ENCODE measurements around the gene MYO18B. TPM values are rescaled to one million over a fixed set of nuclear protein-coding genes. Genes with fewer than 3 reads are reported as not detected.

The MYO18B gene
- total and polyA plus RNA-seq, 2 of the 4 experiments (the other 2 are of a cell fraction), result under 0.01 TPM; not detected in 1

GRCh38 chr22:25878933-25879332, 136.9 kb downstream of the MYO18B start:
- peaks cover 8% of the 10 kb centered on the region; the same call in 1 of the 2 replicates for H3K9me3 ChIP-seq (ENCODE audit: control insufficient read depth, insufficient read depth, low read length)
- H2AFZ ChIP-seq (replicated peaks; ENCODE audit: low read length, poor library complexity), result no peak overlapping the region
- H3K23ac ChIP-seq (ENCODE audit: low read depth, low read length), result no peak overlapping the region
- H3K18ac ChIP-seq (ENCODE audit: low read depth, low read length), result no peak overlapping the region
- H2BK120ac ChIP-seq (ENCODE audit: low read depth, low read length), result no peak overlapping the region
- no TSS peak for BruUV-seq (replicated peaks)
- H3K36me3 ChIP-seq (ENCODE audit: control insufficient read depth, insufficient read depth, low read length), result no peaks in the 10 kb centered on the region
- POLR2A ChIA-PET (ENCODE audit: unreplicated experiment), result no interaction called here
- dilution Hi-C loops (cut with HindIII; ENCODE audit: low sequenced_read_pairs, unreplicated experiment), result no loop called here
- no peak overlapping the region for H3K4ac ChIP-seq (ENCODE audit: low read depth, low read length)
- DNase-seq (no peak), ATAC-seq (ENCODE audit: low read depth) (no peak)
- no peak overlapping the region for H4K91ac ChIP-seq (ENCODE audit: insufficient read depth, low read depth, low read length)
- no peak overlapping the region for H2BK20ac ChIP-seq (ENCODE audit: low read depth, low read length)
- no peak overlapping the region for H4K5ac ChIP-seq (ENCODE audit: low read depth, low read length)
- no peaks in the 10 kb centered on the region for H4K20me1 ChIP-seq (ENCODE audit: insufficient read depth, low read length)
- in situ Hi-C loops (cut with MboI; ENCODE audit: low sequenced_read_pairs), result no loop called here
- TF ChIP-seq USF2 (IDR thresholded peaks at IDR 0.05; ENCODE audit: low read depth, low read length) (no peak), FOS (IDR thresholded peaks at IDR 0.05; ENCODE audit: low read depth, low read length) (no peak), POLR2A (IDR thresholded peaks at IDR 0.05; ENCODE audit: low read depth, low read length) (no peak), MAFK (IDR thresholded peaks at IDR 0.05; ENCODE audit: low read depth, low read length) (no peak), RFX5 (IDR thresholded peaks at IDR 0.05; ENCODE audit: low read depth, low read length) (no peak), CTCF (conservative IDR thresholded peaks at IDR 0.05; ENCODE audit: low read depth, low read length) (no peak), NFE2L2 (IDR thresholded peaks at IDR 0.05; ENCODE audit: low read depth, low read length) (no peak), MXI1 (IDR thresholded peaks at IDR 0.05; ENCODE audit: borderline replicate concordance, low read depth, low read length) (no peak), CEBPB (IDR thresholded peaks at IDR 0.05; ENCODE audit: low read depth, low read length) (no peak), RAD21 (IDR thresholded peaks at IDR 0.05; ENCODE audit: low read length) (no peak), ELK1 (IDR thresholded peaks at IDR 0.05; ENCODE audit: borderline replicate concordance, low read depth, low read length) (no peak), CHD1 (IDR thresholded peaks at IDR 0.05; ENCODE audit: low read depth, low read length) (no peak), RCOR1 (IDR thresholded peaks at IDR 0.05; ENCODE audit: insufficient replicate concordance, low read length) (no peak), SMC3 (IDR thresholded peaks at IDR 0.05; ENCODE audit: low read depth, low read length) (no peak), MAZ (IDR thresholded peaks at IDR 0.05; ENCODE audit: borderline replicate concordance, low read depth, low read length) (no peak), BHLHE40 (IDR thresholded peaks at IDR 0.05; ENCODE audit: low read depth, low read length) (no peak)
- H2AK9ac ChIP-seq (replicated peaks; ENCODE audit: low read depth, low read length, poor library complexity), result no peak overlapping the region
- H3K9me1 ChIP-seq (ENCODE audit: insufficient read depth, low read length), result no peaks in the 10 kb centered on the region
- H3K14ac ChIP-seq (replicated peaks; ENCODE audit: low read depth, low read length), result no peak overlapping the region
- H3K4me1 ChIP-seq (ENCODE audit: control insufficient read depth, insufficient read depth, low read length), result no peaks in the 10 kb centered on the region
- H3K56ac ChIP-seq (ENCODE audit: extremely low read depth, insufficient read depth, low read length), result no peak overlapping the region
- H3K27ac ChIP-seq (ENCODE audit: insufficient read depth, low read length), result no peak overlapping the region
- no peak overlapping the region for H4K8ac ChIP-seq (ENCODE audit: low read depth in 2 of 2, low read length in 2 of 2)
- CTCF ChIA-PET, result no interaction called here
- no peak overlapping the region for H3K4me3 ChIP-seq (ENCODE audit: insufficient read depth, low read depth, low read length)
- intact Hi-C loops (cut with micrococcal nuclease), result no loop called here
- no peak overlapping the region for H3K9ac ChIP-seq (ENCODE audit: low read depth, low read length)
- no peaks in the 10 kb centered on the region for H3K27me3 ChIP-seq (ENCODE audit: control insufficient read depth, insufficient read depth, low read length)
- no peak overlapping the region for H2BK15ac ChIP-seq (ENCODE audit: low read depth, low read length)
- WGBS, 2 experiments (ENCODE audit: extremely low coverage in 2 of 2, insufficient read length in 1 of 2), result no CpG with 5 or more reads among the region's 3 CpGs
- no peaks in the 10 kb centered on the region for H3K79me1 ChIP-seq (ENCODE audit: low read depth in 1 of 2, low read length in 2 of 2)
- H2AK5ac ChIP-seq (ENCODE audit: low read depth, low read length), result no peak overlapping the region
- H2BK5ac ChIP-seq (ENCODE audit: low read depth, low read length, poor library complexity, severe bottlenecking), result no peak overlapping the region
- H3K4me2 ChIP-seq (ENCODE audit: low read depth, low read length), result no peak overlapping the region
